HUES6 (cell line): ENCODE results near the gene USP32.
"Not testable (repeated sequence)": the region's sequence is repeated elsewhere in the genome, so short reads cannot be mapped to it uniquely, and the experiment has no call there.

Experiments
- H3K27ac ChIP-seq: 2 replicates; pipeline ENCODE4 v1.7.0; 2013; ENCODE audit warnings: low read depth, mild to moderate bottlenecking, low read length, inconsistent platforms
- H3K27me3 ChIP-seq: 2 replicates; pipeline ENCODE4 v1.6.1; 2013; ENCODE audit warnings: low read length; ENCODE audit not compliant: control insufficient read depth, insufficient read depth
- H3K36me3 ChIP-seq: 2 replicates; pipeline ENCODE4 v1.6.1; 2013; ENCODE audit warnings: low read length; ENCODE audit not compliant: control insufficient read depth, insufficient read depth
- H3K4me1 ChIP-seq: 2 replicates; pipeline ENCODE4 v1.6.1; 2013; ENCODE audit warnings: low read length; ENCODE audit not compliant: control insufficient read depth, insufficient read depth
- H3K4me3 ChIP-seq: 2 replicates; pipeline ENCODE4 v1.5.1; 2013; ENCODE audit warnings: low read depth, low read length
- H3K9ac ChIP-seq: one replicate; pipeline ENCODE4 v1.6.1; 2013; ENCODE audit warnings: mild to moderate bottlenecking, low read length
- H3K9me3 ChIP-seq: 2 replicates; pipeline ENCODE4 v1.6.1; 2013; ENCODE audit warnings: low read depth, low read length; ENCODE audit not compliant: control insufficient read depth, insufficient read depth

The USP32 gene

GRCh38 chr17:60388742-60389141, 3.2 kb downstream of the USP32 start:
- peak overlapping the region; percentile 87 for H3K27ac ChIP-seq
- peak overlapping the region; percentile 43 for H3K4me3 ChIP-seq
- peak overlapping the region; percentile 3 for H3K9ac ChIP-seq
- H3K27me3 ChIP-seq, result no peaks in the 10 kb centered on the region
- no peaks in the 10 kb centered on the region for H3K9me3 ChIP-seq
- no peaks in the 10 kb centered on the region for H3K36me3 ChIP-seq
- peaks cover 66% of the 10 kb centered on the region for H3K4me1 ChIP-seq

GRCh38 chr17:60387666-60388065, 4.3 kb downstream of the USP32 start:
- Histone ChIP-seq H3K27ac (peak overlapping the region; percentile 87; the same call in 1 of the 2 replicates), H3K9ac (no peak overlapping the region)

GRCh38 chr17:60386147-60387058, 5.5 kb downstream of the USP32 start:
- Histone ChIP-seq H3K9ac (peak overlapping the region; percentile 15), H3K36me3 (0 out of 2 replicates have a peak, but pooled peaks cover 3% of the 10 kb centered on the region), H3K27me3 (no peaks in the 10 kb centered on the region), H3K9me3 (no peaks in the 10 kb centered on the region), H3K4me3 (peak overlapping the region; percentile 43; the same call in 1 of the 2 replicates), H3K4me1 (peaks cover 78% of the 10 kb centered on the region), H3K27ac (peak overlapping the region; percentile 73)

More at GRCh38 chr17:60387666-60388065, 4.3 kb downstream of the USP32 start:
- Histone ChIP-seq H3K9me3 (no peaks in the 10 kb centered on the region), H3K4me1 (peaks cover 71% of the 10 kb centered on the region), H3K36me3 (no peaks in the 10 kb centered on the region), H3K4me3 (peak overlapping the region; percentile 43; the same call in 1 of the 2 replicates), H3K27me3 (no peaks in the 10 kb centered on the region)

- peaks cover 71% of the 10 kb centered on the region for H3K4me1 ChIP-seq
- peak overlapping the region; percentile 93 for H3K27ac ChIP-seq
- H3K9ac ChIP-seq, result peak overlapping the region; percentile 89
- H3K4me3 ChIP-seq, result peak overlapping the region; percentile 43
- H3K36me3 ChIP-seq, H3K9me3 ChIP-seq, H3K27me3 ChIP-seq: not testable (repeated sequence)
These were observed 7.0 kb downstream of the USP32 start for GRCh38 chr17:60384921-60385320.

- H3K9ac ChIP-seq, result no peak overlapping the region
- peaks cover 63% of the 10 kb centered on the region for H3K4me1 ChIP-seq
These were observed 8.6 kb downstream of the USP32 start for GRCh38 chr17:60383379-60383778.

GRCh38 chr17:60381958-60382357, 10.0 kb downstream of the USP32 start:
- Histone ChIP-seq H3K4me3 (no peak overlapping the region), H3K9ac (no peak overlapping the region), H3K27ac (no peak overlapping the region), H3K9me3 (no peaks in the 10 kb centered on the region), H3K27me3 (no peaks in the 10 kb centered on the region), H3K36me3 (0 out of 2 replicates have a peak, but pooled peaks cover 3% of the 10 kb centered on the region), H3K4me1 (peaks cover 49% of the 10 kb centered on the region)

More at GRCh38 chr17:60383379-60383778, 8.6 kb downstream of the USP32 start:
- Histone ChIP-seq H3K27ac (peak overlapping the region; percentile 93; the same call in 1 of the 2 replicates), H3K9me3 (no peaks in the 10 kb centered on the region), H3K4me3 (no peak overlapping the region; the same call in 1 of the 2 replicates), H3K27me3 (no peaks in the 10 kb centered on the region), H3K36me3 (0 out of 2 replicates have a peak, but pooled peaks cover 3% of the 10 kb centered on the region)

GRCh38 chr17:60379461-60379860, 12.5 kb downstream of the USP32 start:
- not testable (repeated sequence) for H3K36me3 ChIP-seq, H3K27ac ChIP-seq, H3K9ac ChIP-seq, H3K27me3 ChIP-seq, H3K4me3 ChIP-seq, H3K9me3 ChIP-seq
- H3K4me1 ChIP-seq, result peaks cover 25% of the 10 kb centered on the region

- not testable (repeated sequence) for H3K27me3 ChIP-seq, H3K9me3 ChIP-seq, H3K27ac ChIP-seq, H3K36me3 ChIP-seq, H3K4me3 ChIP-seq, H3K9ac ChIP-seq
- H3K4me1 ChIP-seq, result peaks cover 12% of the 10 kb centered on the region
These were observed 13.7 kb downstream of the USP32 start for GRCh38 chr17:60378187-60378586.

GRCh38 chr17:60372790-60373483, 19.0 kb downstream of the USP32 start:
- Histone ChIP-seq H3K27ac (peak overlapping the region; percentile 14; the same call in 1 of the 2 replicates), H3K4me1 (peaks cover 18% of the 10 kb centered on the region), H3K4me3 (no peak overlapping the region), H3K27me3 (no peaks in the 10 kb centered on the region), H3K9ac (no peak overlapping the region), H3K9me3 (no peaks in the 10 kb centered on the region), H3K36me3 (peaks cover 4% of the 10 kb centered on the region; the same call in 1 of the 2 replicates)

GRCh38 chr17:60371818-60372510, 20.0 kb downstream of the USP32 start:
- Histone ChIP-seq H3K4me1 (peaks cover 18% of the 10 kb centered on the region), H3K9ac (no peak overlapping the region), H3K27ac (peak overlapping the region; percentile 39), H3K27me3 (no peaks in the 10 kb centered on the region), H3K4me3 (no peak overlapping the region), H3K36me3 (peaks cover 4% of the 10 kb centered on the region; the same call in 1 of the 2 replicates), H3K9me3 (no peaks in the 10 kb centered on the region)
